Smooth muscle cell (in vitro differentiated cells): Measurements from ENCODE around the gene CCL17. TPM values are rescaled to one million over a fixed set of nuclear protein-coding genes. Genes with fewer than 3 reads are reported as not detected.

ENCODE experiments used
- DNase-seq: peaks from one replicate; lab custom pipeline; 2025; ENCODE audit not compliant: unreplicated experiment; lab: John Stamatoyannopoulos, UW
- H2AFZ ChIP-seq: fragments of 200-600 bp; sonication (generic); 2 replicates; pipeline ENCODE4 v1.6.0; 2016; ENCODE audit warnings: antibody characterized with exemption, low read depth, mild to moderate bottlenecking
- H3F3A ChIP-seq: fragments of 200-600 bp; sonication (generic); 2 replicates; pipeline ENCODE4 v1.6.0; 2017; ENCODE audit warnings: antibody characterized with exemption, low read depth
- H3K27ac ChIP-seq: fragments of 200-600 bp; sonication (generic); 2 replicates; pipeline ENCODE4 v1.5.1; 2016; ENCODE audit warnings: low read depth, mild to moderate bottlenecking
- H3K27me3 ChIP-seq: fragments of 200-600 bp; sonication (generic); 2 replicates; pipeline ENCODE4 v1.6.1; 2016; ENCODE audit warnings: low read depth, mild to moderate bottlenecking
- H3K36me3 ChIP-seq: fragments of 200-600 bp; sonication (generic); 2 replicates; pipeline ENCODE4 v1.5.1; 2016; ENCODE audit warnings: low read depth
- H3K4me1 ChIP-seq: fragments of 200-600 bp; sonication (generic); 2 replicates; pipeline ENCODE4 v1.5.1; 2016; ENCODE audit warnings: low read depth
- H3K4me2 ChIP-seq: fragments of 200-600 bp; sonication (generic); 2 replicates; pipeline ENCODE4 v1.6.0; 2016; ENCODE audit warnings: mild to moderate bottlenecking
- H3K4me3 ChIP-seq: fragments of 200-600 bp; sonication (generic); 2 replicates; pipeline ENCODE4 v1.5.1; 2016; ENCODE audit warnings: mild to moderate bottlenecking
- H3K79me2 ChIP-seq: fragments of 200-600 bp; sonication (generic); 2 replicates; pipeline ENCODE4 v1.6.0; 2016; ENCODE audit warnings: low read depth, mild to moderate bottlenecking
- H3K9ac ChIP-seq: fragments of 200-600 bp; sonication (generic); 2 replicates; pipeline ENCODE4 v1.6.0; 2016; ENCODE audit warnings: low read depth
- H3K9me3 ChIP-seq: fragments of 200-600 bp; sonication (generic); replicated peaks from 2 replicates; pipeline ENCODE4 v1.5.1; 2016; ENCODE audit warnings: low read depth
- H4K20me1 ChIP-seq: fragments of 200-600 bp; sonication (generic); 2 replicates; pipeline ENCODE4 v1.6.0; 2016; ENCODE audit warnings: low read depth
- WGBS: methylation state at CpG from one replicate; pipeline ENCODE4 v1.1.7; 2016; ENCODE audit warnings: low lambda C conversion rate; 5-methylcytosine and 5-hydroxymethylcytosine counted together
- polyA plus RNA-seq: library from polyadenylated mRNA; unstranded; fragments of >200 nt; fragmentation: Nextera tagmentation; extraction: Ambion mirVana; gene quantifications from 2 replicates; pipeline ENCODE4 v1.2.1, GENCODE V29; 2016
- total RNA-seq: library from RNA; depleted of rRNA; stranded (reverse); fragments of >200 nt; gene quantifications from 2 replicates; pipeline ENCODE4 v1.2.3, GENCODE V29; 2014
- TF ChIP-seq, protein P1 (sequence below): fragments of 200-600 bp; sonication (generic); IDR thresholded peaks from 2 replicates; pipeline ENCODE4 v1.5.1; 2017; ENCODE audit warnings: borderline replicate concordance, mild to moderate bottlenecking, antibody characterized with exemption; ENCODE audit not compliant: insufficient read depth, poor library complexity, severe bottlenecking

Gene CCL17
- total and polyA plus RNA-seq, 2 experiments from 2014 or later, result not detected

- peak overlapping the region; percentile 72 for H3K27ac ChIP-seq
- H3K4me1 ChIP-seq, result peaks cover 31% of the 10 kb centered on the region
- 35% methylated on average over 5 of the region's 5 CpGs for WGBS
- no peaks in the 10 kb centered on the region for H3K9me3 ChIP-seq
- H3K79me2 ChIP-seq, result no peaks in the 10 kb centered on the region
- H3K4me2 ChIP-seq, result peak overlapping the region; percentile 72
- H2AFZ ChIP-seq, result no peak overlapping the region
- TF ChIP-seq, protein P1, sequence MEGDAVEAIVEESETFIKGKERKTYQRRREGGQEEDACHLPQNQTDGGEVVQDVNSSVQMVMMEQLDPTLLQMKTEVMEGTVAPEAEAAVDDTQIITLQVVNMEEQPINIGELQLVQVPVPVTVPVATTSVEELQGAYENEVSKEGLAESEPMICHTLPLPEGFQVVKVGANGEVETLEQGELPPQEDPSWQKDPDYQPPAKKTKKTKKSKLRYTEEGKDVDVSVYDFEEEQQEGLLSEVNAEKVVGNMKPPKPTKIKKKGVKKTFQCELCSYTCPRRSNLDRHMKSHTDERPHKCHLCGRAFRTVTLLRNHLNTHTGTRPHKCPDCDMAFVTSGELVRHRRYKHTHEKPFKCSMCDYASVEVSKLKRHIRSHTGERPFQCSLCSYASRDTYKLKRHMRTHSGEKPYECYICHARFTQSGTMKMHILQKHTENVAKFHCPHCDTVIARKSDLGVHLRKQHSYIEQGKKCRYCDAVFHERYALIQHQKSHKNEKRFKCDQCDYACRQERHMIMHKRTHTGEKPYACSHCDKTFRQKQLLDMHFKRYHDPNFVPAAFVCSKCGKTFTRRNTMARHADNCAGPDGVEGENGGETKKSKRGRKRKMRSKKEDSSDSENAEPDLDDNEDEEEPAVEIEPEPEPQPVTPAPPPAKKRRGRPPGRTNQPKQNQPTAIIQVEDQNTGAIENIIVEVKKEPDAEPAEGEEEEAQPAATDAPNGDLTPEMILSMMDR, result peak; percentile 16
- no peaks in the 10 kb centered on the region for H3K27me3 ChIP-seq
- DNase-seq, result no peak
- H4K20me1 ChIP-seq, result no peaks in the 10 kb centered on the region
- no peaks in the 10 kb centered on the region for H3K36me3 ChIP-seq
- peaks cover 12% of the 10 kb centered on the region for H3F3A ChIP-seq
- H3K9ac ChIP-seq, result peak overlapping the region; percentile 4
- no peak overlapping the region for H3K4me3 ChIP-seq
Measured at GRCh38 chr16:57377080-57377841, 27.3 kb upstream of the CCL17 start.

DNA sequence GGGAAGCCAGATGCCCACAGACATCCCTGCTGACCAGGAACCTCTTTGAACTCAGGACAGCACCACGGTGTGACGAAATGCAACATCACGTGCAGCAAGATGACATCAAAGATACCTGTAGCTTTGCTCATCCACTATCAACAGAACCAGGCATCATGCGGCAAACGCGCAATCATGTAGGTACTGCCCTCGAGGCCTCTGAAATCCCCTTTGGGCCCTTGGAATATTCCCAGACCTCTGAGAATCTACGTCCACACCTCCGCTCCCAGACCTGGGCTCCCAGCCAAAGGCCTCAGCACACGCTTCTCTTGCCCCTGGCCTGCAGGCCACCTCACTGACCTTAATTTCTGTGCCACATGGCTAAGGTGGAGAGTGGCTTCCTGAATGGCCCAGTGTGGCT, 25.0 kb upstream of the CCL17 start:
- DNase-seq, result no peak
- H3K9ac ChIP-seq, result no peak overlapping the region
- no peak overlapping the region for H3K4me3 ChIP-seq
- no peaks in the 10 kb centered on the region for H3K9me3 ChIP-seq
- TF ChIP-seq, protein P1, result no peak
- no peak overlapping the region for H3K4me2 ChIP-seq
- no peaks in the 10 kb centered on the region for H3K27me3 ChIP-seq
- no peaks in the 10 kb centered on the region for H3K79me2 ChIP-seq
- peaks cover 11% of the 10 kb centered on the region for H3K4me1 ChIP-seq
- no peaks in the 10 kb centered on the region for H4K20me1 ChIP-seq
- no peaks in the 10 kb centered on the region for H3K36me3 ChIP-seq
- H3K27ac ChIP-seq, result no peak overlapping the region
- WGBS, result 94% methylated on average over 10 of the region's 10 CpGs
- peaks cover 12% of the 10 kb centered on the region for H3F3A ChIP-seq
- no peak overlapping the region for H2AFZ ChIP-seq

GRCh38 chr16:57380671-57381462, 23.7 kb upstream of the CCL17 start:
- WGBS, result 93% methylated on average over 8 of the region's 8 CpGs
- no peak overlapping the region for H3K4me3 ChIP-seq
- H3K79me2 ChIP-seq, result no peaks in the 10 kb centered on the region
- peaks cover 12% of the 10 kb centered on the region for H3F3A ChIP-seq
- no peak for DNase-seq
- TF ChIP-seq, protein P1, result no peak
- no peaks in the 10 kb centered on the region for H3K9me3 ChIP-seq
- H2AFZ ChIP-seq, result no peak overlapping the region
- H3K27ac ChIP-seq, result no peak overlapping the region
- H3K4me2 ChIP-seq, result no peak overlapping the region
- peaks cover 9% of the 10 kb centered on the region for H3K4me1 ChIP-seq
- H3K36me3 ChIP-seq, result no peaks in the 10 kb centered on the region
- H3K27me3 ChIP-seq, result no peaks in the 10 kb centered on the region
- H4K20me1 ChIP-seq, result no peaks in the 10 kb centered on the region
- H3K9ac ChIP-seq, result no peak overlapping the region
